RWPE1 (cell line): ENCODE data around the gene LRMDA.

ENCODE experiments used
- CTCF ChIA-PET: fragments of 350-600 bp; sonication (Branson Sonifier 250); formaldehyde crosslinking; extraction: SDS; loops from one replicate; lab custom pipeline; 2021; lab: Yijun Ruan, JAX
- POLR2A ChIA-PET: fragments of 400-600 bp; formaldehyde crosslinking; extraction: SDS; loops from one replicate; lab custom pipeline; 2020; ENCODE audit warnings: antibody characterized with exemption; ENCODE audit not compliant: low non-redundant PET; lab: Yijun Ruan, JAX
- DNase-seq: peaks from one replicate; pipeline ENCODE4 v3.0.0; 2012; ENCODE audit warnings: low spot score
- H3K27ac ChIP-seq: fragments of 450-650 bp; 2 replicates; pipeline ENCODE4 v1.5.1; 2017
- TF ChIP-seq, protein P1 (sequence below): fragments of 450-650 bp; conservative IDR thresholded peaks from 2 replicates; pipeline ENCODE4 v1.5.1; 2017; ENCODE audit warnings: low read depth, mild to moderate bottlenecking

Gene LRMDA

DNA sequence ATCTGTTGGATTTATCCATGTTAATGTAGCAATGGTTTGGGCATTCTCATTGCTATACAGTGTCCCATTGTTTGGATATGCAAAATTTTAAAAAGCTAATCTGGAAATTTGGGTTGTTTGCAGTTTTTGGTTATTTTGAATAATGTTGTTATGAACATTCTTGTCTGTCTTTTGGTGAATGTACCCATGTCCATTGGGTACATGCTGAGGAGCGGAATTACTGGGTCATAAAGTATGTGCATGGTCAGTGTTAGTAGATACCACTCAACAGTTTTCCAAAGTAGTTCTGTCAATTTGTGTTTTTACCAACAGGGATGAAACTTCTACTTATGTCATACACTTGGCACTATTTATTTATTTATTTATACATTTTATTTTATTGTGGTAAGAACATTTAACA, 153.9 kb downstream of the LRMDA start:
- no peak overlapping the region for H3K27ac ChIP-seq
- no peak for DNase-seq
- ChIA-PET CTCF (no interaction called here), POLR2A (no interaction called here)
- TF ChIP-seq, protein P1, sequence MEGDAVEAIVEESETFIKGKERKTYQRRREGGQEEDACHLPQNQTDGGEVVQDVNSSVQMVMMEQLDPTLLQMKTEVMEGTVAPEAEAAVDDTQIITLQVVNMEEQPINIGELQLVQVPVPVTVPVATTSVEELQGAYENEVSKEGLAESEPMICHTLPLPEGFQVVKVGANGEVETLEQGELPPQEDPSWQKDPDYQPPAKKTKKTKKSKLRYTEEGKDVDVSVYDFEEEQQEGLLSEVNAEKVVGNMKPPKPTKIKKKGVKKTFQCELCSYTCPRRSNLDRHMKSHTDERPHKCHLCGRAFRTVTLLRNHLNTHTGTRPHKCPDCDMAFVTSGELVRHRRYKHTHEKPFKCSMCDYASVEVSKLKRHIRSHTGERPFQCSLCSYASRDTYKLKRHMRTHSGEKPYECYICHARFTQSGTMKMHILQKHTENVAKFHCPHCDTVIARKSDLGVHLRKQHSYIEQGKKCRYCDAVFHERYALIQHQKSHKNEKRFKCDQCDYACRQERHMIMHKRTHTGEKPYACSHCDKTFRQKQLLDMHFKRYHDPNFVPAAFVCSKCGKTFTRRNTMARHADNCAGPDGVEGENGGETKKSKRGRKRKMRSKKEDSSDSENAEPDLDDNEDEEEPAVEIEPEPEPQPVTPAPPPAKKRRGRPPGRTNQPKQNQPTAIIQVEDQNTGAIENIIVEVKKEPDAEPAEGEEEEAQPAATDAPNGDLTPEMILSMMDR = no peak

DNA sequence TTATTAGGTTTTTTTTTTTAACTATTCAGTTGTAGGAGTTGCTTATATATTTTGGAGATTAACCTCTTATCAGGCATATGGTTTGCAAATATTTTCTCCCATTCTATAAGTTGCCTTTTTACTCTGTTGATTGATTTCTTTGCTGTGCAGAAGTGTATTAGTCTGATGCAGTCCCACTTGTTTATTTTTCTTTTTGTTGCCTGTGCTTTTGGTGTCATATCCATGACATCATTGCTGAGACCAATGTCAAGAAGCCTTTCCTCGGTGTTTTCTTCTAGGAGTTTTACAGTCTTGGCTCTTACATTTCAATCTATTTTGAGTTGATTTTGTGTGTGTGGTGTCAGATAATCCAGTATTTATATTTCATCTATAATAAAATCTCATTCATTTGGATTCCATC, 155.4 kb downstream of the LRMDA start:
- POLR2A ChIA-PET = no interaction called here
- DNase-seq = no peak
- TF ChIP-seq, protein P1 = no peak
- CTCF ChIA-PET = interaction anchor here (0.6 kb wide), 1 partner anchor 13 kb away, joined by 4 read pairs; no protein-coding TSS in a partner anchor
- H3K27ac ChIP-seq = no peak overlapping the region

DNA sequence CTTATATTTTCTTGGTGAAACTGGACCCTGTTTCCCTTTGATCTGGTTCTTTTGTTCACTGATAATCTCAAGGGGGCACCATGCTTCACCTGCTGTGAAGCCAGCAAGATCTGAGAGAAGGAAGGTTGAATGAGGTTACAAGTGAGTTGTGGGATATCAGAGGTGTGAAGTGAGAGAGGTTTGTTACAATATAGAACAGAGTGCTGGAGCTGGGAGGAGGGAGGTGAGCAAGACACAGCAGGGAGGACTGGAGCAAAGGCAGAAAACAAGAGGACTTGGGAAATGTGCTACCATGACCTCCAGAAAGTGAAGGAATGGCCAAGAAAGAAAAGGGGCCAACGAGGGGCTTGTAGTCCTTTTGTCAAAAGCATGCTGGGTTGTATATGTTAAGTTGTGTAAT, 156.6 kb downstream of the LRMDA start:
- ChIA-PET POLR2A (no interaction called here), CTCF (no interaction called here)
- DNase-seq = no peak
- TF ChIP-seq, protein P1 = no peak
- no peak overlapping the region for H3K27ac ChIP-seq

DNA sequence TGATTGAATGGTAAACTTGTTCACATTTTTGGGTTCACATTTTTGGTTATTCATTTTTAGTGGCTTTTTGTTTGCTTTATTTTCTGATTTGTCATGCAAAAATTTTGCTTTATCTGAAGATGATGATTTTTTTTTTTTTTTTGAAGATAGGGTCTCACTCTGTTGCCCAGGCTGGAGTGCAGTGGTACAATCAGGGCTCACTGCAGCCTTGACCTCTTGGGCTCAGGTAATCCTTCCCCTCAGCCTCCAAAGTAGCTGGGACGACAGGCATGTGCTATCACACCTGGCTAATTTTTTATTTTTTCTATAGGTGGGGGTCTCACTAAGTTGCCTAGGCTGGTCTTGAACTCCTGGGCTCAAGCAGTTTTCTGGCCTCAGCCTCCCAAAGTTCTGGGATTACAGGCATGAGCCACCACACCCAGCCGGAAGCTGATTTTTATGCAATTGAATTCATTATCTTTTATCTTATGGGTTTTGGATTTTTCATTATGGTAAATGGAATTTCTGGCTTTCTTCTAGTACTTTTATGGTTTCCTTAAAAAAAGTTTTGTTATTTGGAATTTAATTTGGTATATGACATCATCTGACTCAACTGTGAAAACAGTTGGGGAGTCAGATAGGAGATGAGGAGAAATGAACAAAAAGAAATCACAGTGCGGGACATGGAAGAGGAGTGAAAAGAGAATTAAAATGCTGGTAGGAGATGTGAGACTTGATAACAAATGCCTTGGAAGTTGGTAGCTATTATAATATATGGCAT, 158.7 kb downstream of the LRMDA start:
- DNase-seq = no peak
- POLR2A ChIA-PET = no interaction called here
- TF ChIP-seq, protein P1 = no peak
- CTCF ChIA-PET = interaction anchor here (0.7 kb wide), 1 partner anchor 221 kb away, joined by 5 read pairs; no protein-coding TSS in a partner anchor
- H3K27ac ChIP-seq = no peak overlapping the region

DNA sequence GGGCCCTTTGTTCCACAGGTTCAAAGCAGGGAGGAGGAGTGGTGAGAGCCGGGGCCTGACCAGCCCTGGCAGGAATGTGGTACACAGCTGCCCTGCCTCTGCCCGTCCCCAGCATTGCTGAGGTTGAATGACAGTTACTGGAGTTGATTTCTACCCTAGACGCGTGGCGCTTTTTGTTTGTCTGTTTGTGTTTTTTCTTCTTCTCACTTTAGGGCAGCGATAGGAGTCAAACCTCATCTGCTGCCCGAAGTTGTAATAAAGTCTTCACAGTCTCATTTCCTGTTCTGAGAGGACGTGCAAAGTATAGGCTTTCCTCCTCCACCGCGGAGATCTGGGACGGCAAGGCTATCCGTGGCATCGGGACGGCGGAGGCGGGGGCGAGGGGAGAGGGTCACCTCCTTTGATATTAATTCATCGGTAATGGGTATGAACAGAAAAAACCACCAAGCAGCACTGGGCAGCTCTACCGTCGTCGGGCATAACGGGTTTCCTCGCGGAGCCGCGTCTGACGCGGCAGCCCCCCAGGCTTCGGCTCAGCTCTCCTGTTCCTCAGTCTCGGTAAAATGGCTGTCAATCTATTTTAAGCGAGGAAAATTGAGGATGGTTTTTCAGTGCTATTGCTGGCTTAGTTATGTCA, 160.8 kb downstream of the LRMDA start:
- ChIA-PET POLR2A (no interaction called here), CTCF (no interaction called here)
- TF ChIP-seq, protein P1 = no peak
- no peak overlapping the region for H3K27ac ChIP-seq
- no peak for DNase-seq

DNA sequence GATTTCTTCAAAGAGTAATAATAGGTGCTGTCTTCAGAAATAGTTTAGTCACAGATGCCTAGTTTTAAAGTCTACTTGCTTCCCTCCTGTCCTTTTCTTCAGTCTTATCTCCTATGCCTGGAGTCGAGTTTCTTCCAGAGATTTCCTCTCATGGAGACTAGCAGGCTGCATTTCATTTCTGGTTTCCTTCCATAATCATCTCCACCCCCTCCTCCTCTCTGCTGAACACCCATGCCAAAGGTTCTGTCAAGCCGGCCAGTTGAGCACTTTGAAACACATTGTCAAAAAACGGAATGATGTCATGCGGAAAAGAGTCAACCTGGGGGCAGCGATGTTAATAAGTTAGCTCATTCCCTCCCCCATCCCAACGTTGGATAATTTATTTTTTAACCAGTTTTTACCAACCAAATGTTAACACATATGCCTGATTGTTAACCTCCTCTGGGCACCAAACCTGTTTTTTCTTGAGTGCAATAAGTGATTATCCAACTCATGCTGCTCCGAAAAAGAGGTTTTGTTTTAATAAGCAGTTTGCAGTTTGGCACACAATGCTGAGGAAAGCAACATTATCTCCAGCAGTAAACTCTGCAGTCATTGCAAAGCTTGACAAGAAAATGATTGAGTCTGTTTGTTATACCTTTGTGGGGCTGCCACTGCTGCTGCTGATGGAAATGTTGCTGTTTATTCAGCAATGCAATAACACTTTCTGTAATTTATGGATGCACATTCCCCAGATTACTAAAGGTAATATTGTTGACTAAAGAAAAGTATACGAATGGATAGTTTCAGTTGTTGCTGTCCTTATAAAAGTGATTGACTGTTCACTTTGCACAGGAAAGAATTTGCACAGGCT, 161.6 kb downstream of the LRMDA start:
- CTCF ChIA-PET = no interaction called here

More for the DNA sequence above, 161.6 kb downstream of the LRMDA start:
- H3K27ac ChIP-seq = no peak overlapping the region
- TF ChIP-seq, protein P1 = no peak
- POLR2A ChIA-PET = no interaction called here
- no peak for DNase-seq
